Transverse colon (tissue), 4 donors: ENCODE data around the gene NOXO1. TPM values are rescaled to one million over a fixed set of nuclear protein-coding genes. Genes with fewer than 3 reads are reported as not detected.

Experiments used
- DNase-seq: peaks from one replicate; pipeline ENCODE4 v3.0.0-alpha.2; 2019
- H3K27ac ChIP-seq, 4 donors: fragments of 200-600 bp; sonication (generic); 2 replicates each; pipeline ENCODE4 v1.5.1; 2016 to 2018; ENCODE audit warnings: inconsistent platforms in 4 of 4
- H3K27me3 ChIP-seq: fragments of 200-600 bp; sonication (generic); 2 replicates; pipeline ENCODE4 v1.5.1; 2017; ENCODE audit warnings: inconsistent platforms
- H3K36me3 ChIP-seq, 4 donors: fragments of 200-600 bp; sonication (generic); 2 replicates each; pipeline ENCODE4 v1.5.1; 2017 to 2019; ENCODE audit warnings: inconsistent platforms in 4 of 4
- H3K4me1 ChIP-seq, 4 donors: fragments of 200-600 bp; sonication (generic); 2 replicates each; pipeline ENCODE4 v1.5.1; 2017 to 2020; ENCODE audit warnings: inconsistent platforms in 4 of 4
- H3K4me3 ChIP-seq, 4 donors: fragments of 200-600 bp; sonication (generic); 1 replicate in 1 of 4; 2 replicates in 3 of 4; pipeline versions ENCODE4 v1.5.1 to v1.6.1; 2017 to 2019; ENCODE audit warnings: inconsistent platforms in 4 of 4
- H3K9me3 ChIP-seq, 2 donors: fragments of 200-600 bp; sonication (generic); 2 replicates each; pipeline ENCODE4 v1.5.1; 2017 to 2019; ENCODE audit warnings: inconsistent platforms in 2 of 2
- EP300 ChIP-seq: sonication (generic); formaldehyde crosslinking; IDR thresholded peaks from one replicate; pipeline ENCODE4 v1.6.1; 2017; ENCODE audit warnings: antibody characterized with exemption, low read depth
- POLR2A ChIP-seq: fragments of 450-650 bp; IDR thresholded peaks from one replicate; pipeline ENCODE4 v1.6.1; 2016; ENCODE audit warnings: antibody characterized with exemption, mild to moderate bottlenecking, moderate library complexity
- POLR2AphosphoS5 ChIP-seq, 3 donors: sonication (generic); formaldehyde crosslinking; IDR thresholded peaks; one replicate each; pipeline ENCODE4 v1.6.1; 2016; ENCODE audit warnings: antibody characterized with exemption in 3 of 3
- WGBS, 2 donors: methylation state at CpG; one replicate each; pipeline ENCODE4 v1.1.5; 2018; ENCODE audit warnings: low coverage in 1 of 2; 5-methylcytosine and 5-hydroxymethylcytosine counted together
- in situ Hi-C, 4 donors: fragments of 200-750 bp; cut with MboI; loops; one replicate each; pipeline versions ENCODE4 v1.15.0 to v1.15.1; 2017; ENCODE audit warnings: low sequenced_read_pairs in 3 of 4, low pct_ligation_motif_present in 1 of 4, low pct_unique_long_range_greater_than_20kb in 1 of 4
- intact Hi-C: fragments of 100-400 bp; cut with DNase I; formaldehyde crosslinking; loops from one replicate; pipeline ENCODE4 v1.15.1; 2023; ENCODE audit warnings: low total_unique reads
- total RNA-seq, 4 donors: library from RNA; depleted of rRNA; stranded (reverse); fragments of >200 nt; gene quantifications; one replicate each; pipeline ENCODE4 v1.1.0, GENCODE V29; 2016
- TF ChIP-seq, protein P1 (sequence below), 5 experiments: fragments of 200-600 bp in 3 of 5; fragments of 450-650 bp in 2 of 5; sonication (generic) in 3 of 5; IDR thresholded peaks; 1 replicate in 2 of 5; 2 replicates in 3 of 5; pipeline ENCODE4 v1.5.1; 2016 to 2017; ENCODE audit warnings: antibody characterized with exemption in 5 of 5, inconsistent platforms in 3 of 5, mild to moderate bottlenecking in 2 of 5, moderate library complexity in 1 of 5

NOXO1 gene
- total RNA-seq, 4 donors from 2014 or later, result 4.2 to 29.8 (median 19.4) TPM

DNA sequence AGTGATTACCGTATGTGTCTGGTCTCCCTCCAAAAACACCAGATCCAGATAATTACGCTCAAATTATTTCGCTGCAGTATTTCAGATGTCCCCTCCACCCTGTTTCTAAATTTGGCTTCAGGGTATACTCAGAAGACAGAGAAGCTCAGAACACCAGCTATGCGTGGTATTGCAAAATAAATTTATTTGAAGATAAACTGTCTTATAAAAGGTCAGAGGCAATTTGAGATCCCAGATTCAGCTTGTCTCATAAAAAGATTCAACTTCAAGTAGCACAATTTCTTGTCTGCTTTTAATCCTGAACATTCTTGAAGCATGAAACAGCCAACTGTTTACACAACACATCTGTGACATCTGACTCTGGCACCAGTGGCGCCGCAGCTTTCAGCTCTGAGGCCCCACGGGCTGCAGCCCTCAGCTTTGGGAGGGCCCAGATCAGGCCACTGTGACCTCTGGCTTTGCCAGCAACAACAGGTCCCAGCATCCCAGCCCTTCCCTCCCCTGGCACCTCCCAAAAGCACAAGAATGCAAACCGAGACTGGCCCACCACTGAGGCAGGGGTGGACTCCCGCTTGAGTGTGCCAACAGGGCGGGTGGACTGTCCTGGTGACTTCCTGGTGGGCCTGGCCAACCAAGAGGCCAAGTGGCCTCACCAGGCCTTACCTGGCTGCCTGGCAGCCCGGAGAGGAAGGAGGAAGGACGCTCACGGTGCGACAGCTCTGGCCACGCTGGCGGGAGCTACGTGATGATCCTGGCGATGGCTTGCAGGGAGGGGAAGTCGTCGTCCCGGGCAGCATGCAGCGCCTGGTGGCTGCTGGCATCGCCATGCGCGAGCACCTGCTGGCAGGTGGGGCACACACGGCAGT, 16.5 kb upstream of the NOXO1 start:
- Histone ChIP-seq H3K9me3 (no peaks in the 10 kb centered on the region), H3K27ac (peak overlapping the region in 3 of 4 donors; percentile 25 to 67 (median 32)), H3K27me3 (no peaks in the 10 kb centered on the region), H3K36me3 (peaks cover 0 to 45% (median 28%) of the 10 kb centered on the region in 4 donors), H3K4me1 (no peaks in the 10 kb centered on the region), H3K4me3 (no peak overlapping the region)
- TF ChIP-seq, protein P1, sequence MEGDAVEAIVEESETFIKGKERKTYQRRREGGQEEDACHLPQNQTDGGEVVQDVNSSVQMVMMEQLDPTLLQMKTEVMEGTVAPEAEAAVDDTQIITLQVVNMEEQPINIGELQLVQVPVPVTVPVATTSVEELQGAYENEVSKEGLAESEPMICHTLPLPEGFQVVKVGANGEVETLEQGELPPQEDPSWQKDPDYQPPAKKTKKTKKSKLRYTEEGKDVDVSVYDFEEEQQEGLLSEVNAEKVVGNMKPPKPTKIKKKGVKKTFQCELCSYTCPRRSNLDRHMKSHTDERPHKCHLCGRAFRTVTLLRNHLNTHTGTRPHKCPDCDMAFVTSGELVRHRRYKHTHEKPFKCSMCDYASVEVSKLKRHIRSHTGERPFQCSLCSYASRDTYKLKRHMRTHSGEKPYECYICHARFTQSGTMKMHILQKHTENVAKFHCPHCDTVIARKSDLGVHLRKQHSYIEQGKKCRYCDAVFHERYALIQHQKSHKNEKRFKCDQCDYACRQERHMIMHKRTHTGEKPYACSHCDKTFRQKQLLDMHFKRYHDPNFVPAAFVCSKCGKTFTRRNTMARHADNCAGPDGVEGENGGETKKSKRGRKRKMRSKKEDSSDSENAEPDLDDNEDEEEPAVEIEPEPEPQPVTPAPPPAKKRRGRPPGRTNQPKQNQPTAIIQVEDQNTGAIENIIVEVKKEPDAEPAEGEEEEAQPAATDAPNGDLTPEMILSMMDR (IDR thresholded peaks at IDR 0.05), result no peak
- no peak for TF ChIP-seq POLR2AphosphoS5 (IDR thresholded peaks at IDR 0.05)
- TF ChIP-seq POLR2A, result no peak
- no peak for TF ChIP-seq EP300
- DNase-seq, result no peak
- intact Hi-C loops (no loop called here), in situ Hi-C loops (no loop called here)
- 67 to 86% methylated on average over 4 to 23 of the region's 26 CpGs for WGBS, 2 donors

DNA sequence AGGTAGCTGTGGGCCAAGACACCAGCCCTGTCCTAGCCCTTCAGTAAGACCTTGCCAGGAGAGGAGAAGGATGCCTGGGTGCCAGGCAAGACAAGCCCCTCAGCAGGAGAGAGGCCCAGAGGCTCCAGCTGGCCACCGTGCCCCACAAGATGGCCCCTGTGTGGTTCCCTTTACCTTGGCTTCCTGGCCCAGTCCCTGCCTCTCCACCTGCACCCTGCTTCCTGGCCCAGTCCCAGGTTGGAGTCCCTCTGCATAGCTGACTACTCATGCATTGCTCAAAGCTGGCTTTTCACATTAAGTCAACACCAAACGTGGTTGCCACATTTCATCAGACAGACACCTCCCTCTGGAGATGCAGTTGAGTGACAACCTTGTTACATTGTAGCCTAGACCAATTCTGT, 12.5 kb upstream of the NOXO1 start:
- in situ Hi-C loops (no loop called here), intact Hi-C loops (no loop called here)
- no peak for TF ChIP-seq EP300
- Histone ChIP-seq H3K36me3 (peaks cover 0 to 9% (median 4%) of the 10 kb centered on the region in 4 donors), H3K4me3 (no peak overlapping the region), H3K9me3 (no peaks in the 10 kb centered on the region), H3K4me1 (peaks cover 7 to 31% (median 25%) of the 10 kb centered on the region in 4 donors), H3K27me3 (peaks cover 30% of the 10 kb centered on the region), H3K27ac (no peak overlapping the region)
- WGBS, 2 donors, result 0 to 46% methylated on average over 1 to 2 of the region's 2 CpGs
- DNase-seq, result no peak

DNA sequence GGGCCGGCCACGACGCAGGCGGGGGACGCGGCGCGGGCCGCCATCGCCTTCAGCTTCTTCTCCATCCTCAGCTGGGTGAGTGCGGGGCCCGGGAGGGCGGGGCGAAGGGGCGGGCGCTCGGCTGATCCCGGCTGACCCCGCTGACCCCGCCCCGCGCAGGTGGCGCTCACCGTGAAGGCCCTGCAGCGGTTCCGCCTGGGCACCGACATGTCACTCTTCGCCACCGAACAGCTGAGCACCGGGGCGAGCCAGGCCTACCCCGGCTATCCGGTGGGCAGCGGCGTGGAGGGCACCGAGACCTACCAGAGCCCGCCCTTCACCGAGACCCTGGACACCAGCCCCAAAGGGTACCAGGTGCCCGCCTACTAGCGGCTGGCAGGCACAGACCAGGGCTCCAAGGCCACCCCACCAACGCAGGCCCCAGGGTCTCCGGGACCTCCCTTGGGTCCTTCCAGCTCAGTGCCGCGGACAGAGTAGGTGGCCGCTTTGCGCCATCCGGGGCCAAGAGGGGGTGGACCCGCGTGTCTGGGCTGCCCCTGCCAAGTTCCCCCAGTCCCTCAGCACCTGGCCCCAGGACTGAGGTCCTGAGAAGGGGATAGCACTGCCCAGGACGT, 11.5 kb upstream of the NOXO1 start:
- Histone ChIP-seq H3K4me1 (peaks cover 7 to 31% (median 25%) of the 10 kb centered on the region in 4 donors), H3K36me3 (peaks cover 0 to under 1% (median 0%) of the 10 kb centered on the region in 4 donors), H3K4me3 (peak overlapping the region in 1 of 4 donors; percentile 52), H3K27ac (peak overlapping the region in 1 of 4 donors; percentile 6), H3K27me3 (peaks cover 34% of the 10 kb centered on the region), H3K9me3 (no peaks in the 10 kb centered on the region)
- in situ Hi-C loops, result no loop called here
- 61% methylated on average over 31 of the region's 50 CpGs; no CpG with 5 or more reads in 1 of the 2 donors for WGBS, 2 donors
- no peak for DNase-seq
- intact Hi-C loops, result no loop called here
- TF ChIP-seq, protein P1 (IDR thresholded peaks at IDR 0.05), result no peak
- TF ChIP-seq EP300 (no peak), POLR2A (no peak), POLR2AphosphoS5 (IDR thresholded peaks at IDR 0.05) (no peak)

DNA sequence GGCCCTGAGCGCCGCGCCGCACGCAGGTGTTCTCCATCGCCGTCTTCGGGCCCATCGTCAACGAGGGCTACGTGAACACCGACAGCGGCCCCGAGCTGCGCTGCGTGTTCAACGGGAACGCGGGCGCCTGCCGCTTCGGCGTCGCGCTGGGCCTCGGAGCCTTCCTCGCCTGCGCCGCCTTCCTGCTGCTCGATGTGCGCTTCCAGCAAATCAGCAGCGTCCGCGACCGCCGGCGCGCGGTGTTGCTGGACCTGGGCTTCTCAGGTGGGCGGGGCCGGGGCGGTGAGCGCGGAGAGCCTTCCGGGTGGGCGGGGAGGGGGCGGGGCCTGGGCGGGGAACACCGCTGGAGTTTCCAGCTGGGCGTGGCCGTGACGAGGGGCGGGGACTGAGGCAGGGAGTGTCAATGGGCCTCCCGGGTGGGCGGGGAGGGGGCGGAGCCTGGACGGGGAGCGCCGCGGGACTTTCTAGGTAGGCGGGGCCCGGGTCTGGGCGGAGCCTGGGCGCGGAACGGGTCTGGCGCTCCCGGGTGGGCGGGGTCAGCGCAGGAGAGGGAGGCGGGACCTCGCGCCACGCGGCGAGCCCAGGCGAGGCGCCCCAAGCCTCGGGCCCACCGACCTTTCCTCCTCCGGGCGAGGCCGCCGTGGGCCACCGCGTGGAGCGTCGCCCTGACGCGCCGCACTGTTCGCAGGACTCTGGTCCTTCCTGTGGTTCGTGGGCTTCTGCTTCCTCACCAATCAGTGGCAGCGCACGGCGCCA, 10.9 kb upstream of the NOXO1 start:
- Histone ChIP-seq H3K27ac (peak overlapping the region; percentile 63 to 83 (median 76)), H3K4me1 (peaks cover 7 to 31% (median 25%) of the 10 kb centered on the region in 4 donors), H3K27me3 (peaks cover 34% of the 10 kb centered on the region), H3K36me3 (no peaks in the 10 kb centered on the region), H3K4me3 (peak overlapping the region; percentile 8 to 52 (median 22)), H3K9me3 (no peaks in the 10 kb centered on the region)
- intact Hi-C loops (no loop called here), in situ Hi-C loops (no loop called here)
- peak; percentile 97 for DNase-seq
- TF ChIP-seq POLR2A, result peak; percentile 72
- TF ChIP-seq EP300, result no peak
- TF ChIP-seq POLR2AphosphoS5 (IDR thresholded peaks at IDR 0.05), result peak; percentile 68 to 87 (median 83)
- TF ChIP-seq, protein P1 (IDR thresholded peaks at IDR 0.05), result no peak
- 30% methylated on average over 34 of the region's 96 CpGs; no CpG with 5 or more reads in 1 of the 2 donors for WGBS, 2 donors
